ENCODE results near the gene ZC3H14. TPM values are rescaled to one million over a fixed set of nuclear protein-coding genes. Genes with fewer than 3 reads are reported as not detected.

ZC3H14 gene
- total RNA-seq, 1 donor from 2014 or later, result 44.1 TPM

DNA sequence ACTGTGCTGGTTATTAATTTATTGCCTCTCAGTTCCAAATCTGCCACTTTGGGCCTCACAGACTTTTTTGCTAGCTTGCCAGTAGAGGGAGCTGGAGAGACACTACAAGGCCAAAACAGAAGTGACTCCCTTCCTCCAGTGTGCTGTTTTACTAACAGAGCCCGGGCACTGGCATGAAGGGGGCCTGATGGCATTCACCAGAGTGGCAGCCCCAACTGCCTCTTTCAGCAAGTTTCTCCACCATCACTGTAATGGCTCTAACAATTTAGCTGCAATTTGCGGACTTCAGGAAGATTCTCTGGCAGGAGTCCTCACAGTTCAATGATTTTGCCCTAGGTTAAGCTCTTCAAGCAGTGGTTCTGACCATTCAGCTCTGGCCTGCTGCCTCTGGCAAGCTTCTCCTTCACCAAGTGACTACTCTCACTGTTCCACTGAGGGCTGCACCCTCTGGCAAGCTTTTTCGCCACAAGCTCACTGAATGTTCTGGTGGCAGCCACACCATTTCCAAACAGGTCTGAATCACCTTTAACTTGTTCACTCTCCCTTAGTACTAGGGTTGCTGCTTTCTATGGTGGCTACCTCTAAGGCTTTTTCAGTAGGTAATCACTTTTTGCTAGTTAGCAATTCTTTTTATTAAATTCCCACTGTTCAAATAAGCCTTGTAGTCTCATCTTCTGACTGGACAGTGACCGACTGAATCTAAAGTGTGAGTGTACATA, 104.9 kb downstream of the ZC3H14 start:
- Histone ChIP-seq H3K36me3 (no peaks in the 10 kb centered on the region), H3K4me1 (peaks cover 4% of the 10 kb centered on the region), H3K27me3 (ENCODE audit: low read depth) (peaks cover 5% of the 10 kb centered on the region), H3K9me3 (replicated peaks) (peaks cover 11% of the 10 kb centered on the region), H3K27ac (replicated peaks) (no peak overlapping the region), H3K4me3 (no peak overlapping the region)
- no peak for DNase-seq
- TF ChIP-seq, protein P1, sequence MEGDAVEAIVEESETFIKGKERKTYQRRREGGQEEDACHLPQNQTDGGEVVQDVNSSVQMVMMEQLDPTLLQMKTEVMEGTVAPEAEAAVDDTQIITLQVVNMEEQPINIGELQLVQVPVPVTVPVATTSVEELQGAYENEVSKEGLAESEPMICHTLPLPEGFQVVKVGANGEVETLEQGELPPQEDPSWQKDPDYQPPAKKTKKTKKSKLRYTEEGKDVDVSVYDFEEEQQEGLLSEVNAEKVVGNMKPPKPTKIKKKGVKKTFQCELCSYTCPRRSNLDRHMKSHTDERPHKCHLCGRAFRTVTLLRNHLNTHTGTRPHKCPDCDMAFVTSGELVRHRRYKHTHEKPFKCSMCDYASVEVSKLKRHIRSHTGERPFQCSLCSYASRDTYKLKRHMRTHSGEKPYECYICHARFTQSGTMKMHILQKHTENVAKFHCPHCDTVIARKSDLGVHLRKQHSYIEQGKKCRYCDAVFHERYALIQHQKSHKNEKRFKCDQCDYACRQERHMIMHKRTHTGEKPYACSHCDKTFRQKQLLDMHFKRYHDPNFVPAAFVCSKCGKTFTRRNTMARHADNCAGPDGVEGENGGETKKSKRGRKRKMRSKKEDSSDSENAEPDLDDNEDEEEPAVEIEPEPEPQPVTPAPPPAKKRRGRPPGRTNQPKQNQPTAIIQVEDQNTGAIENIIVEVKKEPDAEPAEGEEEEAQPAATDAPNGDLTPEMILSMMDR (IDR thresholded peaks at IDR 0.05; ENCODE audit: borderline replicate concordance), result peak; percentile 83
- intact Hi-C loops (cut with micrococcal nuclease), result no loop called here

DNA sequence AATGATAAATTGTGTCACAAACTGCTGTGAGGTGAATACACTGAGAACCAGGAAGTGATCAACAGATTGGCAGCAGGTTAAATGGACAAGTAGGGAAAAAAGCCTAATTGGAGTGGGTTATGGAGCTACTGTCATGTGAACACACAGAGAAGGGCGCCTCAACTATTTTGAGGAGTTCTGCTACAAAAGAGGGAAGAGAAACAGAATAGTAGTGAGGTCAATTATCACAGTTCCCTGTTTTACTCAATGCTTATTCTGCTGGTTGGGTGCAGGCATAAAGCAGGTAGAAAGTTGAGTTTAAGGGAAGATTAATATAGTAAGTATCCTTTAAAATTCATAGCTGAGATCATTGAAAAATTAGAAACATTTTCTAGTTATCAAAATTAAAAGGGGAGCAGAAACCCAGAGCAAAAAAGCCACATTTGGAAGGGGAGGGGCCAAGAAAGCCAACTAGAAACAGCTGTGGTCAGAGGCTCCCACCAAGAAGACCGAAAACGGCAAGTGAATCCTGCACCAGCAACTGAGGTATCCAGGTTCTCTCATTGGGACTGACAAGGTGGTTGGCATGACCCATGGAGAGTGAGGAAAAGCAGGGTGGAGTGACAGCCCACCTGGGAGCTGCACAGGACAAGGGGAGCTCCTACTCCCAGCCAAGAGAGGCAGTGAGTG, 105.7 kb downstream of the ZC3H14 start:
- DNase-seq, result no peak
- no peak overlapping the region for H3K27ac ChIP-seq (replicated peaks)
- H3K27me3 ChIP-seq (ENCODE audit: low read depth), result peaks cover 5% of the 10 kb centered on the region
- peaks cover 11% of the 10 kb centered on the region for H3K9me3 ChIP-seq (replicated peaks)
- TF ChIP-seq, protein P1 (IDR thresholded peaks at IDR 0.05; ENCODE audit: borderline replicate concordance), result no peak
- H3K4me1 ChIP-seq, result peaks cover 4% of the 10 kb centered on the region
- intact Hi-C loops (cut with micrococcal nuclease), result no loop called here
- H3K4me3 ChIP-seq, result no peak overlapping the region
- no peaks in the 10 kb centered on the region for H3K36me3 ChIP-seq

DNA sequence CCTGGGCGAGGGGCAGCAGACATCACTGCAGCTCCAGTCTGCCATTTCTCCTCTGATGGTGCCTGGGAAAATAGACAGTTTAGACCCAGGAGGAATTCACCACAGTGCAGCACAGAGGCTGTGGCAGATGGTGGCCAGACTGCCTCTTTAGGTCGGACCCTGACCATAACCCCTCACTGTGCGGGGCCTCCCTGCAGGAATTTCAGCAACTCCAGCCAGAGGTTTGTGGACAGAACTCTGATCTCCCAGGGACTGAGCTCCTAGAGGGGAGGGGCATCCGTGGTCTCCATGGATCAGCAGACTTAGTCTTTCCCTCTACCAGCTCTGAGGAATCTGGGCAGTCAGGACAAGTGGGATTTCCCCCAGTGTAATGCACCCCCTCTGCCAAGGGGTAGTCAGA, 106.5 kb downstream of the ZC3H14 start:
- Histone ChIP-seq H3K27me3 (ENCODE audit: low read depth) (peaks cover 5% of the 10 kb centered on the region), H3K4me3 (no peak overlapping the region)
- intact Hi-C loops (cut with micrococcal nuclease), result no loop called here

More for the DNA sequence above, 106.5 kb downstream of the ZC3H14 start:
- TF ChIP-seq, protein P1 (IDR thresholded peaks at IDR 0.05; ENCODE audit: borderline replicate concordance), result no peak
- H3K9me3 ChIP-seq (replicated peaks), result peaks cover 11% of the 10 kb centered on the region
- peaks cover 4% of the 10 kb centered on the region for H3K4me1 ChIP-seq
- H3K27ac ChIP-seq (replicated peaks), result no peak overlapping the region
- no peak for DNase-seq
- no peaks in the 10 kb centered on the region for H3K36me3 ChIP-seq

Other genes with a start within 250 kb of the ZC3H14 start
- gene KCNK10, start 239.8 kb upstream of the ZC3H14 start, total RNA-seq, result not detected
- 8.5 TPM for gene SPATA7, start 177.4 kb upstream of the ZC3H14 start, total RNA-seq
- gene PTPN21, start 8.0 kb upstream of the ZC3H14 start, total RNA-seq, result 42.3 TPM
- 0.36 TPM for gene EML5, start 229.9 kb downstream of the ZC3H14 start, total RNA-seq